B cell (primary cell): ENCODE measurements around the gene SMIM14. TPM values are rescaled to one million over a fixed set of nuclear protein-coding genes. Genes with fewer than 3 reads are reported as not detected.

Experiments
- ATAC-seq: fragments of 200-7000 bp; cut with Tn5 transposase; one replicate; pipeline ENCODE4 v1.10.0; 2021; ENCODE audit warnings: low read depth, mild to moderate bottlenecking, moderate number of reproducible peaks, moderate library complexity
- CTCF ChIA-PET: fragments of 350-600 bp; sonication (Branson Sonifier 250); formaldehyde crosslinking; loops from one replicate; lab custom pipeline; 2021; ENCODE audit warnings: antibody characterized with exemption, inconsistent platforms; lab: Charles Lee
- POLR2A ChIA-PET: fragments of 350-600 bp; sonication (Branson Sonifier 250); formaldehyde crosslinking; loops from one replicate; lab custom pipeline; 2021; ENCODE audit warnings: antibody characterized with exemption; lab: Charles Lee
- DNase-seq: peaks from one replicate; pipeline ENCODE4 v3.0.0; 2013
- H2AFZ ChIP-seq: 2 replicates; pipeline ENCODE4 v1.6.1; 2012; ENCODE audit warnings: mild to moderate bottlenecking, low read depth, low read length; ENCODE audit not compliant: insufficient read depth, poor library complexity, severe bottlenecking
- H3K27ac ChIP-seq, 2 donors: 1 replicate in 1 of 2; 2 replicates in 1 of 2; pipeline ENCODE4 v1.5.1; 2012 to 2013; ENCODE audit warnings: low read length in 2 of 2, mild to moderate bottlenecking in 2 of 2, moderate library complexity in 1 of 2
- H3K27me3 ChIP-seq, 4 experiments: fragments of 200-600 bp in 1 of 4; sonication (generic) in 1 of 4; replicated peaks in 1 of 4; 1 replicate in 2 of 4; 2 replicates in 2 of 4; pipeline versions ENCODE4 v1.6.1 to v1.7.0; 2013 to 2016; ENCODE audit warnings: low read length in 3 of 4, mild to moderate bottlenecking in 2 of 4, mixed read lengths in 1 of 4, moderate library complexity in 1 of 4; ENCODE audit not compliant: insufficient read depth in 4 of 4, control insufficient read depth in 3 of 4; ENCODE audit errors: control extremely low read depth in 1 of 4
- H3K36me3 ChIP-seq, 2 experiments: replicated peaks in 1 of 2; 1 replicate in 1 of 2; 2 replicates in 1 of 2; pipeline versions ENCODE4 v1.6.1 to v1.7.1; 2013; ENCODE audit warnings: low read length in 1 of 2; ENCODE audit not compliant: insufficient read depth in 2 of 2, control insufficient read depth in 1 of 2; ENCODE audit errors: control extremely low read depth in 1 of 2, extremely low read depth in 1 of 2
- H3K4me1 ChIP-seq, 2 donors: fragments of 200-600 bp in 1 of 2; sonication (generic) in 1 of 2; 1 replicate in 1 of 2; 2 replicates in 1 of 2; pipeline versions ENCODE4 v1.5.1 to v1.6.1; 2013 to 2017; ENCODE audit warnings: low read length in 2 of 2; ENCODE audit not compliant: control insufficient read depth in 2 of 2, insufficient read depth in 2 of 2
- H3K4me2 ChIP-seq: replicated peaks from 2 replicates; pipeline ENCODE3; 2012; ENCODE audit warnings: mild to moderate bottlenecking, low read depth, low read length; ENCODE audit not compliant: poor library complexity, severe bottlenecking
- H3K4me3 ChIP-seq, 5 experiments: fragments of 200-600 bp in 1 of 5; sonication (generic) in 1 of 5; 1 replicate in 3 of 5; 2 replicates in 2 of 5; pipeline versions ENCODE4 v1.5.1 to v1.7.0; 2011 to 2016; ENCODE audit warnings: low read length in 4 of 5, mild to moderate bottlenecking in 4 of 5, low read depth in 2 of 5, control low read depth in 1 of 5, moderate library complexity in 1 of 5; ENCODE audit not compliant: insufficient read depth in 1 of 5; ENCODE audit errors: control extremely low read depth in 1 of 5, extremely low read depth in 1 of 5
- H3K79me2 ChIP-seq: fragments of 200-600 bp; sonication (generic); one replicate; pipeline ENCODE4 v1.6.0; 2016; ENCODE audit warnings: low read length; ENCODE audit not compliant: control insufficient read depth, insufficient read depth
- H3K9ac ChIP-seq: fragments of 200-600 bp; sonication (generic); 2 replicates; pipeline ENCODE4 v1.6.1; 2017; ENCODE audit warnings: mild to moderate bottlenecking, low read length, moderate library complexity
- H3K9me3 ChIP-seq, 3 donors: one replicate each; pipeline versions ENCODE4 v1.6.1 to v1.7.1; 2013; ENCODE audit warnings: low read length in 2 of 3; ENCODE audit not compliant: control insufficient read depth in 2 of 3, insufficient read depth in 1 of 3; ENCODE audit errors: control extremely low read depth in 1 of 3
- H4K20me1 ChIP-seq: 2 replicates; pipeline ENCODE4 v1.6.0; 2012; ENCODE audit warnings: mild to moderate bottlenecking, low read length; ENCODE audit not compliant: insufficient read depth, control insufficient read depth, poor library complexity, severe bottlenecking
- H3K27ac Mint-ChIP-seq: one replicate; pipeline ENCODE4 v1.8.0; 2021; ENCODE audit warnings: mixed read lengths
- H3K27me3 Mint-ChIP-seq: one replicate; pipeline ENCODE4 v1.8.0; 2021; ENCODE audit warnings: mixed read lengths
- H3K4me1 Mint-ChIP-seq: one replicate; pipeline ENCODE4 v1.8.0; 2021; ENCODE audit warnings: mixed read lengths
- H3K4me3 Mint-ChIP-seq: one replicate; pipeline ENCODE4 v1.8.0; 2021; ENCODE audit warnings: mixed read lengths
- H3K9me3 Mint-ChIP-seq: one replicate; pipeline ENCODE4 v1.8.0; 2022; ENCODE audit warnings: mixed read lengths; ENCODE audit not compliant: insufficient read depth
- EZH2 ChIP-seq: IDR thresholded peaks from 2 replicates; pipeline ENCODE4 v1.6.1; 2012; ENCODE audit warnings: borderline replicate concordance, low read depth, mild to moderate bottlenecking, moderate library complexity, low read length; ENCODE audit not compliant: insufficient read depth, poor library complexity, severe bottlenecking
- WGBS: methylation state at CpG from one replicate; pipeline ENCODE4 v1.1.5; 2013; ENCODE audit warnings: missing lambda C conversion rate; ENCODE audit not compliant: insufficient coverage; 5-methylcytosine and 5-hydroxymethylcytosine counted together
- intact Hi-C: fragments of 100-400 bp; cut with micrococcal nuclease; formaldehyde crosslinking; loops from one replicate; pipeline ENCODE4 v1.10.0; 2022
- polyA plus RNA-seq: library from polyadenylated mRNA; depleted of rRNA; stranded (reverse); fragments of >200 nt; gene quantifications from 2 replicates; pipeline ENCODE4 v1.2.3, GENCODE V29; 2012
- total RNA-seq, 2 donors: library from RNA; stranded (reverse); fragments of 120-200 nt in 1 of 2; gene quantifications; 1 replicate in 1 of 2; 2 replicates in 1 of 2; pipeline versions ENCODE4 v1.2.3 to v1.2.4, GENCODE V29; 2013 to 2022
- TF ChIP-seq, protein P1 (sequence below): fragments of 200-600 bp; IDR thresholded peaks from one replicate; pipeline ENCODE4 v1.8.0; 2022; ENCODE audit warnings: antibody characterized with exemption, mild to moderate bottlenecking

SMIM14 gene
- total and polyA plus RNA-seq, 2 donors (not counting 1 experiment from before 2014, with no cell fraction given) = 38.9 to 56.0 TPM

DNA sequence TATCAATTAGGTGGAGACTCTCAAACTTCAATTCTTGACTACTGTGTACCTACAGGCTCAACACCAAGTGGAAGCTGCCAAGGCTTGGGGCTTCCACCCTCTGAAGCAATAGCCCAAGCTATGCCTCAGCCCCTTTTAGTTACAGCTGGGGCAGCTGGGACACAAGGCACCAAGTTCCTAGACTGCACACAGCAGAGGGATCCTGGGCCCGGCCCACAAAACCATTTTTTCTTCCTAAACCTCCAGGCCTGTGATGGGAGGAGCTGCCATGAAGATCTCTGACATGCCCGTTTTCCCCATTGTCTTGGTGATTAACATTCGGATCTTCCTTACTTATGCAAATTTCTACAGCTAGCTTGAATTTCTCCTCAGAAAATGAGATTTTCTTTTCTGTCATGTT lies 108.0 kb downstream of the SMIM14 start:
- ChIA-PET CTCF (no interaction called here), POLR2A (no interaction called here)
- H3K27me3 ChIP-seq = no peaks in the 10 kb centered on the region
- H3K27ac Mint-ChIP-seq = no peak overlapping the region
- no peak for ATAC-seq
- no peak for DNase-seq
- H3K27me3 Mint-ChIP-seq = no peaks in the 10 kb centered on the region
- no peaks in the 10 kb centered on the region for H3K36me3 ChIP-seq
- H3K4me1 Mint-ChIP-seq = peaks cover 19% of the 10 kb centered on the region
- H3K9ac ChIP-seq = no peak overlapping the region
- no peaks in the 10 kb centered on the region for H4K20me1 ChIP-seq
- H3K27ac ChIP-seq = no peak overlapping the region
- H3K79me2 ChIP-seq = peaks cover 16% of the 10 kb centered on the region
- no peak overlapping the region for H3K4me3 Mint-ChIP-seq
- intact Hi-C loops = no loop called here
- TF ChIP-seq, protein P1, sequence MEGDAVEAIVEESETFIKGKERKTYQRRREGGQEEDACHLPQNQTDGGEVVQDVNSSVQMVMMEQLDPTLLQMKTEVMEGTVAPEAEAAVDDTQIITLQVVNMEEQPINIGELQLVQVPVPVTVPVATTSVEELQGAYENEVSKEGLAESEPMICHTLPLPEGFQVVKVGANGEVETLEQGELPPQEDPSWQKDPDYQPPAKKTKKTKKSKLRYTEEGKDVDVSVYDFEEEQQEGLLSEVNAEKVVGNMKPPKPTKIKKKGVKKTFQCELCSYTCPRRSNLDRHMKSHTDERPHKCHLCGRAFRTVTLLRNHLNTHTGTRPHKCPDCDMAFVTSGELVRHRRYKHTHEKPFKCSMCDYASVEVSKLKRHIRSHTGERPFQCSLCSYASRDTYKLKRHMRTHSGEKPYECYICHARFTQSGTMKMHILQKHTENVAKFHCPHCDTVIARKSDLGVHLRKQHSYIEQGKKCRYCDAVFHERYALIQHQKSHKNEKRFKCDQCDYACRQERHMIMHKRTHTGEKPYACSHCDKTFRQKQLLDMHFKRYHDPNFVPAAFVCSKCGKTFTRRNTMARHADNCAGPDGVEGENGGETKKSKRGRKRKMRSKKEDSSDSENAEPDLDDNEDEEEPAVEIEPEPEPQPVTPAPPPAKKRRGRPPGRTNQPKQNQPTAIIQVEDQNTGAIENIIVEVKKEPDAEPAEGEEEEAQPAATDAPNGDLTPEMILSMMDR = no peak
- peaks cover 1 to 17% (median 3%) of the 10 kb centered on the region in 3 donors for H3K9me3 ChIP-seq
- no peak overlapping the region for H2AFZ ChIP-seq
- H3K4me2 ChIP-seq = no peak overlapping the region
- peaks cover 14 to 15% of the 10 kb centered on the region in 2 donors for H3K4me1 ChIP-seq
- 100% methylated on average over 1 of the region's 3 CpGs for WGBS
- H3K9me3 Mint-ChIP-seq = peaks cover 5% of the 10 kb centered on the region
- H3K4me3 ChIP-seq = no peak overlapping the region

DNA sequence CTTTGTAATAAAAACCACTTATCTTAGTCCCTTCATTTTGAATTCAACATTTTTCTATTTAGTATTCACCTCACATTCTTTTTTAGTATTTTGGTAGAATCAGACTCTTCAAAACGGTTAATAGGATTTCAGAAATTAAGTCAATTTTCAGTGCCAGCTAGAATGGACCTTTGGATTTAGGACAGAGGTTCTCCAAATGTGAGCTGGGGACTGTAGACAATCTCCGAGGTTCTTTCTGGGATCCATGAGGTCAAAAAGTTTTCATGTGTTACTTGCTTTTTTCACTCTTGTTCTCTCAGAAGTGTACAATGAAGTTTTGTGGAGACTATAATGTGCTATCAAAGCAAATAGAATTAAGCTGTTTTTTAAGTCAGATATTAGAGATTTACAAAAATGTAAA lies 109.1 kb downstream of the SMIM14 start:
- Mint-ChIP-seq H3K4me3 (peak overlapping the region; percentile 53), H3K27me3 (no peaks in the 10 kb centered on the region), H3K4me1 (peaks cover 19% of the 10 kb centered on the region), H3K9me3 (peaks cover 5% of the 10 kb centered on the region), H3K27ac (no peak overlapping the region)
- no peak for DNase-seq
- intact Hi-C loops = no loop called here
- Histone ChIP-seq H3K4me2 (no peak overlapping the region), H3K4me1 (peaks cover 14 to 15% of the 10 kb centered on the region in 2 donors), H3K4me3 (no peak overlapping the region), H3K27me3 (no peaks in the 10 kb centered on the region), H3K27ac (no peak overlapping the region), H3K79me2 (peaks cover 27% of the 10 kb centered on the region), H4K20me1 (no peaks in the 10 kb centered on the region), H3K36me3 (no peaks in the 10 kb centered on the region), H3K9me3 (peaks cover 1 to 17% (median 3%) of the 10 kb centered on the region in 3 donors), H3K9ac (no peak overlapping the region), H2AFZ (no peak overlapping the region)
- CTCF ChIA-PET = interaction anchor here (0.6 kb wide), 1 partner anchor 129 kb away, joined by 3 read pairs; no protein-coding TSS in a partner anchor
- WGBS = 83% methylated on average over 2 of the region's 2 CpGs
- ATAC-seq = no peak
- POLR2A ChIA-PET = no interaction called here
- no peak for TF ChIP-seq EZH2
- TF ChIP-seq, protein P1 = no peak
